Panc1 (cell line): ENCODE measurements around the gene MLLT10.

Source experiments
- CTCF ChIP-seq: fragments of 450-650 bp; IDR thresholded peaks from 2 replicates; pipeline ENCODE4 v1.5.1; 2017; ENCODE audit warnings: mild to moderate bottlenecking
- POLR2AphosphoS5 ChIP-seq: IDR thresholded peaks from 2 replicates; pipeline ENCODE4 v1.6.1; 2012; ENCODE audit warnings: mild to moderate bottlenecking, low read depth, low read length, moderate library complexity
- REST ChIP-seq, 2 experiments: IDR thresholded peaks; 2 replicates each; pipeline ENCODE4 v1.6.1; 2011 to 2012; ENCODE audit warnings: low read depth in 2 of 2, control low read depth in 1 of 2, low read length in 1 of 2, mild to moderate bottlenecking in 1 of 2, moderate library complexity in 1 of 2; ENCODE audit not compliant: insufficient read depth in 1 of 2
- SIN3A ChIP-seq: IDR thresholded peaks from 2 replicates; pipeline ENCODE4 v1.6.1; 2012; ENCODE audit warnings: low read depth, mild to moderate bottlenecking, low read length, moderate library complexity, borderline replicate concordance; ENCODE audit not compliant: insufficient read depth
- TCF7L2 ChIP-seq: IDR thresholded peaks from 2 replicates; pipeline ENCODE4 v1.6.1; 2011; ENCODE audit warnings: mild to moderate bottlenecking, low read depth, low read length, inconsistent platforms

GRCh38 chr10:21702633-21703111 is 168.6 kb downstream of the MLLT10 start:
- no peak for TF ChIP-seq POLR2AphosphoS5
- no peak for TF ChIP-seq SIN3A
- TF ChIP-seq CTCF, result no peak
- TF ChIP-seq TCF7L2, result no peak
- no peak for TF ChIP-seq REST (IDR thresholded peaks at IDR 0.05; ENCODE audit: insufficient read depth in 1 of 2, low read depth in 2 of 2, low read length in 1 of 2)
